ENCODE results near the gene YEATS4. TPM values are rescaled to one million over a fixed set of nuclear protein-coding genes. Genes with fewer than 3 reads are reported as not detected.
A peak's percentile ranks its signal among the peaks of the same experiment; 100 is the strongest.

The YEATS4 gene
- total and polyA plus RNA-seq, 9 of the 15 experiments (the other 6 are each of a cell fraction or from before 2014, with no cell fraction given), result 25.9 to 92.2 (median 49.2) TPM

DNA sequence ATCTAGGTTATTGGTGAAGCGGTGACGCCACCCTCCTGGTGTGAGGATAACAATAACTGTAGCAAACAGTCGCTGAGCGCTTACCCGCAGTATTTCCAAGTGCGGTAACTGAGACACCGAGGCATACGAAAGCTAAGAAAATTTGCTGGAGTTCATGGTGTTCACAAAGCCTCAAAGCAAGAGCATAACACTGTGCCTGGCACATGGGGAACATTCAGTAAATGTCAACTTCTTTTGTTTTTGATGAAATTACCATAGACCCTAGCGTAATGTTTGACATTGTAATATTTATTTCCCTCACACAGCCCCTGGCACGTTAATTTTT is 767 bp downstream of the YEATS4 start (continued):
- no peak; the same call in 1 of the 2 replicates for TF ChIP-seq ZNF609 (CRISPR knock-in tag; IDR thresholded peaks at IDR 0.05; ENCODE audit: borderline replicate concordance)
- TF ChIP-seq ZNF3 (CRISPR knock-in tag; IDR thresholded peaks at IDR 0.05), result no peak
- TF ChIP-seq ZNF24 (IDR thresholded peaks at IDR 0.05), result no peak
- TF ChIP-seq, protein P1, sequence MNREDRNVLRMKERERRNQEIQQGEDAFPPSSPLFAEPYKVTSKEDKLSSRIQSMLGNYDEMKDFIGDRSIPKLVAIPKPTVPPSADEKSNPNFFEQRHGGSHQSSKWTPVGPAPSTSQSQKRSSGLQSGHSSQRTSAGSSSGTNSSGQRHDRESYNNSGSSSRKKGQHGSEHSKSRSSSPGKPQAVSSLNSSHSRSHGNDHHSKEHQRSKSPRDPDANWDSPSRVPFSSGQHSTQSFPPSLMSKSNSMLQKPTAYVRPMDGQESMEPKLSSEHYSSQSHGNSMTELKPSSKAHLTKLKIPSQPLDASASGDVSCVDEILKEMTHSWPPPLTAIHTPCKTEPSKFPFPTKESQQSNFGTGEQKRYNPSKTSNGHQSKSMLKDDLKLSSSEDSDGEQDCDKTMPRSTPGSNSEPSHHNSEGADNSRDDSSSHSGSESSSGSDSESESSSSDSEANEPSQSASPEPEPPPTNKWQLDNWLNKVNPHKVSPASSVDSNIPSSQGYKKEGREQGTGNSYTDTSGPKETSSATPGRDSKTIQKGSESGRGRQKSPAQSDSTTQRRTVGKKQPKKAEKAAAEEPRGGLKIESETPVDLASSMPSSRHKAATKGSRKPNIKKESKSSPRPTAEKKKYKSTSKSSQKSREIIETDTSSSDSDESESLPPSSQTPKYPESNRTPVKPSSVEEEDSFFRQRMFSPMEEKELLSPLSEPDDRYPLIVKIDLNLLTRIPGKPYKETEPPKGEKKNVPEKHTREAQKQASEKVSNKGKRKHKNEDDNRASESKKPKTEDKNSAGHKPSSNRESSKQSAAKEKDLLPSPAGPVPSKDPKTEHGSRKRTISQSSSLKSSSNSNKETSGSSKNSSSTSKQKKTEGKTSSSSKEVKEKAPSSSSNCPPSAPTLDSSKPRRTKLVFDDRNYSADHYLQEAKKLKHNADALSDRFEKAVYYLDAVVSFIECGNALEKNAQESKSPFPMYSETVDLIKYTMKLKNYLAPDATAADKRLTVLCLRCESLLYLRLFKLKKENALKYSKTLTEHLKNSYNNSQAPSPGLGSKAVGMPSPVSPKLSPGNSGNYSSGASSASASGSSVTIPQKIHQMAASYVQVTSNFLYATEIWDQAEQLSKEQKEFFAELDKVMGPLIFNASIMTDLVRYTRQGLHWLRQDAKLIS (CRISPR knock-in tag; IDR thresholded peaks at IDR 0.05), result peak; percentile 87
- 0 out of 2 replicates have a peak, but pooled peaks have one; percentile 62 for TF ChIP-seq NKRF (IDR thresholded peaks at IDR 0.05; ENCODE audit: borderline replicate concordance)
- TF ChIP-seq ZNF77 (CRISPR knock-in tag; IDR thresholded peaks at IDR 0.05), result no peak
- peak in 1 of 2 experiments; percentile 71; a peak in 2 of 4 replicates for TF ChIP-seq TEAD1 (CRISPR knock-in tag; IDR thresholded peaks at IDR 0.05)
- 0 out of 2 replicates have a peak, but pooled peaks have one; percentile 34 for TF ChIP-seq SMARCA5 (IDR thresholded peaks at IDR 0.05)
- TF ChIP-seq ZNF589 (CRISPR knock-in tag; IDR thresholded peaks at IDR 0.05; ENCODE audit: low read depth), result no peak
- 0 out of 2 replicates have a peak, but pooled peaks have one; percentile 19 for TF ChIP-seq E2F1 (CRISPR knock-in tag; IDR thresholded peaks at IDR 0.05)
- no peak for TF ChIP-seq SREBF1 (IDR thresholded peaks at IDR 0.05; ENCODE audit: borderline replicate concordance, low read depth, low read length)
- no peak for TF ChIP-seq SMARCC2 (IDR thresholded peaks at IDR 0.05; ENCODE audit: low read depth)
- TF ChIP-seq FOXA3 (CRISPR knock-in tag; conservative IDR thresholded peaks at IDR 0.05 in 1 of 2, IDR thresholded peaks at IDR 0.05 in 1 of 2), result 0 out of 4 replicates have a peak, but pooled peaks of 1 of the 2 experiments have one; percentile 68
- TF ChIP-seq EHMT2 (IDR thresholded peaks at IDR 0.05), result no peak
- no peak for TF ChIP-seq ATF1 (CRISPR knock-in tag; IDR thresholded peaks at IDR 0.05)
- TF ChIP-seq ATF1 (tag; IDR thresholded peaks at IDR 0.05), result peak; percentile 79
- peak; percentile 8; the same call in 1 of the 2 replicates for TF ChIP-seq POLR2H (tag; IDR thresholded peaks at IDR 0.05; ENCODE audit: low read depth)
- TF ChIP-seq TAF7 (tag; IDR thresholded peaks at IDR 0.05), result peak; percentile 48; the same call in 1 of the 2 replicates
